Measurements from ENCODE around the gene TOB1.

The TOB1 gene

GRCh38 chr17:50836826-50837225 lies 29.3 kb downstream of the TOB1 start:
- no peak for TF ChIP-seq CTCF (IDR thresholded peaks at IDR 0.05; ENCODE audit: control insufficient read depth, insufficient read depth, low read depth, low read length, missing control alignments)
- no peak overlapping the region for H3K4me3 ChIP-seq (ENCODE audit: control insufficient read depth, low read depth, low read length)
- no peak for DNase-seq (ENCODE audit: low read depth)

- no peak within 1 kb of the TSS for H3K4me3 ChIP-seq (ENCODE audit: control insufficient read depth, low read depth, low read length)
- DNase-seq (ENCODE audit: low read depth): no peak
- TF ChIP-seq CTCF (IDR thresholded peaks at IDR 0.05; ENCODE audit: control insufficient read depth, insufficient read depth, low read depth, low read length, missing control alignments): no peak
Measured at GRCh38 chr17:50835301-50836234, 30.6 kb downstream of the TOB1 start, which contains the start of gene WFIKKN2. Gene WFIKKN2, plus strand, starts transcription at chr17:50835586. Its CDS starts 352 bp downstream, at chr17:50835938.

GRCh38 chr17:50834429-50835300 lies 31.5 kb downstream of the TOB1 start:
- DNase-seq (ENCODE audit: low read depth): no peak
- TF ChIP-seq CTCF (IDR thresholded peaks at IDR 0.05; ENCODE audit: control insufficient read depth, insufficient read depth, low read depth, low read length, missing control alignments): no peak
- no peak overlapping the region for H3K4me3 ChIP-seq (ENCODE audit: control insufficient read depth, low read depth, low read length)

- no peak for DNase-seq (ENCODE audit: low read depth)
- no peak for TF ChIP-seq CTCF (IDR thresholded peaks at IDR 0.05; ENCODE audit: control insufficient read depth, insufficient read depth, low read depth, low read length, missing control alignments)
- H3K4me3 ChIP-seq (ENCODE audit: control insufficient read depth, low read depth, low read length): no peak overlapping the region
Measured at GRCh38 chr17:50833510-50834428, 32.4 kb downstream of the TOB1 start.

DNA sequence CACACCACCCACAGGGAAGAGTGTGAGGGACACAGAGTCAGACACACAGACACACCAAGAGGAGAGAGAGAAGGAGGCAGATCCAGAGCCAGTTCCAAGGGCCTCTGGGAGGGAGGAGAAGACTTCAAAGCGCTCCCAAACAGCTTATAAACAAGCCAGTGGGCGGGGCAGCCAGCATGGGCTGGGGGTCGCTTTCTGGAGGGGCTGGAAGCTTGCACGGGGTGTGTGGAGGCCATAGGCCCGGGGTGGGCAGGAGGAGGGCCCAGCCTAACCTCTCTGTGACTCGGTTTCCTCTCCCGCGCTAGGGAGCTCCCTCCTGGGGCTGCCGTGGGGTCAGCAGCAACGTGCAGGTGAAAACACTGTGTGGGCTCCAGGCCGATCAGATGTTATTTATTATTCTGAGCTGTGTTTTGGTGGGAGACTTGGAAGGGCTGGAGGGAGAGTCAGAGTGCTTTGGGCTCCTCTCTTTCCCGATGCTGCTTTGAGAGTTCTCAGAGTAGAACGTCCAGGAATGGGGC lies 33.2 kb downstream of the TOB1 start:
- H3K4me3 ChIP-seq (ENCODE audit: control insufficient read depth, low read depth, low read length): no peak overlapping the region
- TF ChIP-seq CTCF (IDR thresholded peaks at IDR 0.05; ENCODE audit: control insufficient read depth, insufficient read depth, low read depth, low read length, missing control alignments): no peak
- DNase-seq (ENCODE audit: low read depth): no peak

All from AG09309 (cell line).